Stimulated activated CD4-positive, alpha-beta T cell treated with anti-CD3 and anti-CD28 coated beads, TNF-alpha, amount 100 ng/mL, for 24 hours (primary cell): ENCODE results near the gene TNNI2.

Experiments used
- DNase-seq, 3 experiments: peaks; one replicate each; pipeline ENCODE4 v3.0.0-alpha.2; 2020; ENCODE audit warnings: low read depth in 3 of 3

TNNI2 gene

DNA sequence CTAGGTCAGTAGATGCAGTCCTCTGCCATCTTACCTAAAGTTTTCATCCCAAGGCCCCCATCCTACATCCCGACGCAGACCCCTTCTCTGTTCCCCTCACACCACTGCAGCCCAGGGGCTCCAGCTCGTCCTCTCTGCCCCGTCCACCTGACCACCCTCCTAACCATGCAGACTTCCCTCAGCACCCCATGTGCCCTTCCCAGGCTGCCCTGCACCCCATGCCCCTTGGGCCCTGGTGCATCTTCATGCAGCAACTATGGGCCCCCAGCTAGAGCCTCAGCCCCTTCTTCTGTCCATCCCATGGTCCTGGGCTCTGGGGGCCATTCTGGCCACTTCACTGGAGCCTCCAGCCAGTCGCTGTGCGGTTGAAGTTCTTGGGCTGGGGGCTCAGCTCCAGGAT is 50.0 kb downstream of the TNNI2 start:
- no peak for DNase-seq

DNA sequence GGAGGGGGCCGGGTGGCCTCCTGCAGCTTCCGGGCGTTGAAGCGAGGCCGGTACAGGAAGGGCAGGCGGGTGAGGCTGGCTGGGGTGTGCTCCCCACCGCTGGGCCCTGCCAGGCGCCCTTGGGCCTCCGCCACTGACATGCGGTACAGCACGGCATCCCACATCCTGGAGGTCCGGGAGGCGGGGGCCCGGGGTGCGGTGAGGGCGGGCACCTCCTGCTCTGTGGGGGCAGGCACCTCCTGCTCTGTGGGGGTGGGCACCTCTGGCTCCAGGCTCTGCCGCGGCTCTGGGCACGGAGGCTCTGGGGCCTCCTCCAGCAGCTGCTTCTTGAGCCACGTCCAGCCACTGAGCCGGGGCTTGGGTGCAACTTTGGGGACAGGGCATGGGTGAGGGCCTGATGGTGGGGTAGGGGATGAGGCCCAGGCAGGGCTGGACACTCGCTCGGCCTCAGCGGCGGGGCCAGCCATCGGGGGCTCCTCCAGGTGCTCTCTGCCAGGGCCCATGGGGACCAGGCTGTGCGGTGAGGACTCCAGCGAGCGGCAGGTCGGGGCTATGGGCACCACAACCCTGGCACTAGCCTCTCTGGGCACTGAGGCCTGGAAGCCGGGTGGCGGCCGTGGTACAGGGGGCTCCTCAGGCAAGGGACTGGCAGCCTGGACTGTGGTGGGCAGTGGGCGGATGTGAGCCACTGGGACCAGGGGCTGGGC is 50.6 kb downstream of the TNNI2 start:
- peak; percentile 25 to 78 (median 42) for DNase-seq

DNA sequence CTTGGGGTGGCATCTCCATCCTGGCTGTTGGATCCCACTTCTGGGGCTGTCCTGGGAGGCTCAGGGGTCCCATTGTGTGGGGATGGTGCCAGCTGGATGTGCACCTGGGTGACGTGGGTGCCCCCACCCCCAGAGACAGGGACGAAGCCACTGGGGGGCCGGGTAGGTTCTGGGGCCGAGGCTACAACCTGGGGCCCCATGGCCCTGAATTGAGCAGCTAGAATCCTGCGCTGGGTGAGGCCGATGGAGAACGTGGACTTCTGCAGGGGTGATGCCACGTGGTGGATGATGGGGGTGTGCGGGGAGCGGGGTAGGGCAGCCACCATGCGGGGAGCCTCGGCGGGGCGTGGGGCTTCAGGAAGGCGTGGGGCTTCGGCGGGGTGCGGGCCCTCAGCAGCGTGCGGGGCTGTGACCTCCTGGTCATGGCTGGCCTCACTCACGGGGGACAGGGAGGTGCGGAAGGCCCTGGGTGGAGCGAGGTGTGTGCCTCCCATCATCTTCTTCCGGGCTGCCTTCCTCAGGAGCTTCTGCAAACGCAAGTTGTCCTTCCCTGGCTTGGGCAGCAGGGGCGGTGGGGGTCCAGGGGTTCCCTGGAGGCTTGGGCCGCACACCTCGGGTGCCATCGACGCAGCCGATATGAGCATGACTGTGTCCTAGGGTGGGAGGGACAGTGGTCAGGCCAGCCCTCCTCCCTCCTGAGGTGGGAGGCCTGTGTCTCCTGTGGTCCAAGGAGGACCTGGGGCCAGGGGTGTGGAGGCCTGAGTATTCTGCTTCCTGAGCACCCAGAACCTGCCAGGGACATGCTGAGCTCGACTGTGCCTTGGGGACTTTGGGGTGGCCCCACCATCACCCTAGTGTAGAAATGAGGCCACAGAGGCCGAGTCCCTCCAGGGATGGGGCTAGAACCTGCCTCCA is 51.4 kb downstream of the TNNI2 start:
- no peak for DNase-seq
